ENCODE results near the gene CACNA2D4.

CACNA2D4 gene

GRCh38 chr12:1767407-1768090 is 150.9 kb downstream of the CACNA2D4 start:
- H3K4me3 ChIP-seq (ENCODE audit: low read depth, low read length) = no peak overlapping the region
- TF ChIP-seq, protein P1, sequence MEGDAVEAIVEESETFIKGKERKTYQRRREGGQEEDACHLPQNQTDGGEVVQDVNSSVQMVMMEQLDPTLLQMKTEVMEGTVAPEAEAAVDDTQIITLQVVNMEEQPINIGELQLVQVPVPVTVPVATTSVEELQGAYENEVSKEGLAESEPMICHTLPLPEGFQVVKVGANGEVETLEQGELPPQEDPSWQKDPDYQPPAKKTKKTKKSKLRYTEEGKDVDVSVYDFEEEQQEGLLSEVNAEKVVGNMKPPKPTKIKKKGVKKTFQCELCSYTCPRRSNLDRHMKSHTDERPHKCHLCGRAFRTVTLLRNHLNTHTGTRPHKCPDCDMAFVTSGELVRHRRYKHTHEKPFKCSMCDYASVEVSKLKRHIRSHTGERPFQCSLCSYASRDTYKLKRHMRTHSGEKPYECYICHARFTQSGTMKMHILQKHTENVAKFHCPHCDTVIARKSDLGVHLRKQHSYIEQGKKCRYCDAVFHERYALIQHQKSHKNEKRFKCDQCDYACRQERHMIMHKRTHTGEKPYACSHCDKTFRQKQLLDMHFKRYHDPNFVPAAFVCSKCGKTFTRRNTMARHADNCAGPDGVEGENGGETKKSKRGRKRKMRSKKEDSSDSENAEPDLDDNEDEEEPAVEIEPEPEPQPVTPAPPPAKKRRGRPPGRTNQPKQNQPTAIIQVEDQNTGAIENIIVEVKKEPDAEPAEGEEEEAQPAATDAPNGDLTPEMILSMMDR (conservative IDR thresholded peaks at IDR 0.05; ENCODE audit: low read depth, low read length) = no peak
- DNase-seq (ENCODE audit: low read depth) = no peak

- TF ChIP-seq, protein P1 (conservative IDR thresholded peaks at IDR 0.05; ENCODE audit: low read depth, low read length) = no peak
- no peak for DNase-seq (ENCODE audit: low read depth)
- no peak overlapping the region for H3K4me3 ChIP-seq (ENCODE audit: low read depth, low read length)
Measured at GRCh38 chr12:1766110-1766509, 152.3 kb downstream of the CACNA2D4 start.

GRCh38 chr12:1763153-1763552 is 155.3 kb downstream of the CACNA2D4 start:
- TF ChIP-seq, protein P1 (conservative IDR thresholded peaks at IDR 0.05; ENCODE audit: low read depth, low read length) = no peak
- DNase-seq (ENCODE audit: low read depth) = no peak
- H3K4me3 ChIP-seq (ENCODE audit: low read depth, low read length) = no peak overlapping the region

GRCh38 chr12:1761857-1762256 is 156.6 kb downstream of the CACNA2D4 start:
- H3K4me3 ChIP-seq (ENCODE audit: low read depth, low read length) = no peak overlapping the region
- TF ChIP-seq, protein P1 (conservative IDR thresholded peaks at IDR 0.05; ENCODE audit: low read depth, low read length) = no peak
- DNase-seq (ENCODE audit: low read depth) = no peak

GRCh38 chr12:1760566-1761382 is 157.7 kb downstream of the CACNA2D4 start:
- TF ChIP-seq, protein P1 (conservative IDR thresholded peaks at IDR 0.05; ENCODE audit: low read depth, low read length) = no peak
- peak; percentile 60 for DNase-seq (ENCODE audit: low read depth)
- H3K4me3 ChIP-seq (ENCODE audit: low read depth, low read length) = no peak overlapping the region

- H3K4me3 ChIP-seq (ENCODE audit: low read depth, low read length) = no peak overlapping the region
- DNase-seq (ENCODE audit: low read depth) = peak; percentile 47
- TF ChIP-seq, protein P1 (conservative IDR thresholded peaks at IDR 0.05; ENCODE audit: low read depth, low read length) = no peak
Measured at GRCh38 chr12:1758887-1759286, 159.6 kb downstream of the CACNA2D4 start.

Measured in choroid plexus epithelial cell (primary cell).